Measurements from ENCODE around the gene APLP2. TPM values are rescaled to one million over a fixed set of nuclear protein-coding genes. Genes with fewer than 3 reads are reported as not detected.

The APLP2 gene
- total RNA-seq, 1 experiment from 2014 or later = 210 TPM

GRCh38 chr11:130122141-130122575 is 52.5 kb downstream of the APLP2 start (continued):
- no peak for TF ChIP-seq CTCF (IDR thresholded peaks at IDR 0.05 in 2 of 3, conservative IDR thresholded peaks at IDR 0.05 in 1 of 3; ENCODE audit: borderline replicate concordance in 1 of 3, insufficient read depth in 1 of 3, low read depth in 2 of 3, low read length in 2 of 3)

- H3K79me2 ChIP-seq (ENCODE audit: insufficient read depth, low read length) = peaks cover 6% of the 10 kb centered on the region; the same call in 1 of the 2 replicates
- H4K20me1 ChIP-seq (ENCODE audit: insufficient read depth) = no peaks in the 10 kb centered on the region
- DNase-seq (ENCODE audit: low read depth, low spot score) = no peak
- H3K9ac ChIP-seq (ENCODE audit: low read length) = no peak overlapping the region
- TF ChIP-seq TCF7L2 (IDR thresholded peaks at IDR 0.05; ENCODE audit: borderline replicate concordance, extremely low read depth, insufficient read depth, insufficient read length) (no peak), MAX (IDR thresholded peaks at IDR 0.05) (no peak), RAD21 (IDR thresholded peaks at IDR 0.05; ENCODE audit: low read depth) (no peak), CTCF (IDR thresholded peaks at IDR 0.05 in 2 of 3, conservative IDR thresholded peaks at IDR 0.05 in 1 of 3; ENCODE audit: borderline replicate concordance in 1 of 3, insufficient read depth in 1 of 3, low read depth in 2 of 3, low read length in 2 of 3) (no peak), ZBTB33 (IDR thresholded peaks at IDR 0.05; ENCODE audit: extremely low read depth, insufficient replicate concordance, low read length) (no peak), SIN3A (IDR thresholded peaks at IDR 0.05; ENCODE audit: low read depth) (no peak), EZH2phosphoT487 (IDR thresholded peaks at IDR 0.05; ENCODE audit: borderline replicate concordance) (no peak), FOSL1 (IDR thresholded peaks at IDR 0.05; ENCODE audit: low read depth) (no peak), CBX3 (IDR thresholded peaks at IDR 0.05; ENCODE audit: low read depth) (no peak), SP1 (IDR thresholded peaks at IDR 0.05; ENCODE audit: low read depth) (no peak), POLR2AphosphoS5 (IDR thresholded peaks at IDR 0.05; ENCODE audit: low read depth, low read length) (no peak)
- H3K4me3 ChIP-seq (replicated peaks in 1 of 2; ENCODE audit: low read depth in 1 of 2, low read length in 2 of 2) = no peak overlapping the region
- ChIA-PET RAD21 (ENCODE audit: low non-redundant PET in 1 of 2, low total read pairs in 2 of 2, uncharacterized antibody in 2 of 2, unreplicated experiment in 2 of 2) (no interaction called here), POLR2A (no interaction called here), CTCF (interaction anchor here (1.2 to 1.8 kb wide), 2 partner anchors 9 to 131 kb away, joined by 3 to 5 read pairs; no protein-coding TSS in a partner anchor)
- no peaks in the 10 kb centered on the region for H3K9me2 ChIP-seq (ENCODE audit: insufficient read depth)
- H3K36me3 ChIP-seq (ENCODE audit: control insufficient read depth in 1 of 2, insufficient read depth in 2 of 2, low read length in 2 of 2) = peaks cover 14 to 26% of the 10 kb centered on the region in 2 experiments; a peak in 3 of 4 replicates
- no peak for ATAC-seq
- H3K4me2 ChIP-seq (ENCODE audit: low read length) = peak overlapping the region; percentile 60
- H2AFZ ChIP-seq (ENCODE audit: low read depth, low read length, poor library complexity, severe bottlenecking) = no peak overlapping the region
- H3K4me1 ChIP-seq (ENCODE audit: control insufficient read depth in 1 of 2, insufficient read depth in 2 of 2, low read length in 2 of 2) = peaks cover 10 to 48% of the 10 kb centered on the region in 2 experiments
- H3K9me3 ChIP-seq (ENCODE audit: control insufficient read depth in 1 of 2, insufficient read depth in 1 of 2, low read depth in 1 of 2, low read length in 2 of 2) = no peaks in the 10 kb centered on the region
- intact Hi-C loops (cut with micrococcal nuclease) = loop anchor here (5.0 kb wide), 1 partner anchor 121 kb away; the partner anchor contains the start of gene PRDM10
- H3K27ac ChIP-seq (ENCODE audit: low read depth, low read length) = no peak overlapping the region; the same call in 1 of the 2 replicates
- no peaks in the 10 kb centered on the region for H3K27me3 ChIP-seq (ENCODE audit: insufficient read depth, low read length)
- no TSS peak for BruUV-seq (replicated peaks)
These were observed 53.8 kb downstream of the APLP2 start for GRCh38 chr11:130123414-130124040.
